Duodenal mucosa (tissue), 2 donors: Measurements from ENCODE around the gene GIGYF2.

Experiments
- H3K27ac ChIP-seq: one replicate; pipeline ENCODE4 v1.7.0; 2013; ENCODE audit warnings: low read depth, low read length
- H3K27me3 ChIP-seq, 2 donors: one replicate each; pipeline ENCODE4 v1.7.0; 2013; ENCODE audit warnings: low read length in 2 of 2, control low read depth in 1 of 2; ENCODE audit not compliant: insufficient read depth in 2 of 2, control insufficient read depth in 1 of 2
- H3K36me3 ChIP-seq, 2 donors: one replicate each; pipeline ENCODE4 v1.7.0; 2013; ENCODE audit warnings: low read length in 2 of 2, control low read depth in 1 of 2; ENCODE audit not compliant: insufficient read depth in 2 of 2, control insufficient read depth in 1 of 2
- H3K4me1 ChIP-seq, 2 donors: one replicate each; pipeline ENCODE4 v1.7.0; 2013; ENCODE audit warnings: low read length in 2 of 2, control low read depth in 1 of 2; ENCODE audit not compliant: insufficient read depth in 2 of 2, control insufficient read depth in 1 of 2
- H3K4me3 ChIP-seq, 2 donors: one replicate each; pipeline ENCODE4 v1.7.0; 2013; ENCODE audit warnings: low read length in 2 of 2, low read depth in 1 of 2
- H3K9ac ChIP-seq, 2 donors: one replicate each; pipeline ENCODE4 v1.7.0; 2013; ENCODE audit warnings: low read length in 2 of 2, low read depth in 1 of 2
- H3K9me3 ChIP-seq, 2 donors: one replicate each; pipeline ENCODE4 v1.7.0; 2013; ENCODE audit warnings: low read length in 2 of 2, control low read depth in 1 of 2; ENCODE audit not compliant: control insufficient read depth in 1 of 2

The GIGYF2 gene

DNA sequence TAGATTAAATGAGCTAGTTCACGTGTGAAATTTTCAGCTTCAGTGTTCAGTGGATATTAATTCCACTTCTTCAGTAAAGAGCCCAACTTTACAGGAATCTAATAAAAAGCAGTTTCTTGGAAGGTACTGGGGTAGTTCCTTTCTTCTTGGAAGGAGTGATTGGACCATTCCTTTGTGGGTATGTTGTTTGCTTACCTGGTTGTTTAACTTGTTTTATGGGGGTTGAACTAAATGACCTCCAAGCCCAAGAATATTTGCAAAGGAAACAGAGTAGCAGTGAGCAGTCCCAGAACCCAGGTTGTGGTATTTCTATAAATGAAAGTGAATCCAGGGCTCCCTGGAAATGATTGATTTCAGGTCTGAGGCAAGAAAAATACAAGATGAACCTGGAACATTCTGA is 47.8 kb downstream of the GIGYF2 start:
- no peak overlapping the region for H3K9ac ChIP-seq
- H3K27me3 ChIP-seq = no peaks in the 10 kb centered on the region
- no peaks in the 10 kb centered on the region for H3K9me3 ChIP-seq
- peaks cover 16 to 30% of the 10 kb centered on the region in 2 donors for H3K36me3 ChIP-seq
- H3K4me3 ChIP-seq = no peak overlapping the region
- H3K27ac ChIP-seq = no peak overlapping the region
- H3K4me1 ChIP-seq = no peaks in the 10 kb centered on the region

DNA sequence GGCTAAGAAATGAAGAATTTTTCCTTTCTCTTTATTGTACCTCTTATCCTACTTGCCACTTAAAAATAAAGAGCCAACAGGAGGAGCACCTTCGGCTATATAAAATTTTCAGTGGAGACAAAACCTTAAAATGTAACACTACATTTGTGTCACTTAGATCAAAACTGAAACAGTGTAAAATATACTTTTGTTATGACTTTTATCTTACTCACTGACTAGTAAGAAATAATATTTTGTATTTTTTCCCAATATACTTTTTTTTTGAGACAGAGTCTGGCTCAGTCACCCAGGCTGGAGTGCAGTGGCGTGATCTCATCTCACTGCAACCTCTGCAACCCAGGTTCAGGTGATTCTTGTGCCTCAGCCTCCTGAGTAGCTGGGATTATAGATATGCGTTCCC is 50.9 kb downstream of the GIGYF2 start:
- H3K27me3 ChIP-seq = no peaks in the 10 kb centered on the region
- peaks cover 20 to 45% of the 10 kb centered on the region in 2 donors for H3K36me3 ChIP-seq
- no peak overlapping the region for H3K9ac ChIP-seq
- H3K9me3 ChIP-seq = no peaks in the 10 kb centered on the region
- no peak overlapping the region for H3K27ac ChIP-seq
- no peaks in the 10 kb centered on the region for H3K4me1 ChIP-seq
- H3K4me3 ChIP-seq = no peak overlapping the region

DNA sequence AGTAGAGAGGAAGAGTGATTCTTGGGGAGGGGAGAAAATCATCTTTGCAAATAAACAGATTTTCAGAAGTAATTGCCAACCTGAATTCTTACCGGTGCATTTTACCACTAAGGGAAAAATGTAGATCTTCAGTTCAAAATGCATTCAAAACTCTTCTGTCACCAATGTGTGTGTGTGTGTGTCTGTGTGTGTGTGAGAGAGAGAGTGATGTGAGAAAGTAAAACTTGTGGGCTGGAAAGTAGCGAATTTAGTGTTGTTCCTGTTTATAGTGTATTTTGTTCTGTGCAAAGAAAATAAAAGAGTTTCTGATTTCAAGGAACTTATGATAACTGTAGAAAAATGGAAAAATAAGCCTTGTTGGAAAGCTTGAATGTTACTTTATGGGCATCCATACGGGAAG is 52.2 kb downstream of the GIGYF2 start:
- peaks cover 20 to 50% of the 10 kb centered on the region in 2 donors for H3K36me3 ChIP-seq

DNA sequence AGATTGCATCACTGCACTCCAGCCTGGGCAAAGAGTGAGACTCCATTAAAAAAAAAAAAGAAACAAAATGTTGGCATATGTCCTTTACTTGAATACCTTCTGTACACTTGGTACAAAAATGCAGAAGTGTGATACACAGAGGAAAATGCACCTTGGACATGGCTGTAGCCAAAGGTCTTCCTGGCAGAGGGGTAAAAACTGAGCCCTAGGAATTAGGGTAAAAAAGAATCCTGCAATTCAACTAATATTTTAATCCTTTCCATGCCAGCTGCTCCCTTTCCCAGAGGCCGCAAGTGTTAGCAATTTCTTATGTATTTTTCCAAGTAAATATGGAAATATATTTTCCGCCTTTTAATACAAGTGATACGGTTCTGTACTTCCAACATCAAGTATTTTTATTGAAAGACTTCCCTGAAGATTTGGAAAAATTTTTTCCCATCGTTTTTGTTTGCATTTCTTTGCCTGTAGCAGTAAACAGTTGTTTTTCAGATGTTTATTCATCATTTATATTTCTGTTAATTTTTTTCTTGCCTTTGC is 53.1 kb downstream of the GIGYF2 start:
- H3K27ac ChIP-seq = no peak overlapping the region
- H3K9me3 ChIP-seq = no peaks in the 10 kb centered on the region
- no peaks in the 10 kb centered on the region for H3K27me3 ChIP-seq
- peaks cover 0 to 2% of the 10 kb centered on the region in 2 donors for H3K4me1 ChIP-seq
- no peak overlapping the region for H3K4me3 ChIP-seq
- no peak overlapping the region for H3K9ac ChIP-seq
- H3K36me3 ChIP-seq = peaks cover 20 to 50% of the 10 kb centered on the region in 2 donors

More for the DNA sequence above, 52.2 kb downstream of the GIGYF2 start:
- no peak overlapping the region for H3K27ac ChIP-seq
- no peaks in the 10 kb centered on the region for H3K9me3 ChIP-seq
- H3K4me1 ChIP-seq = no peaks in the 10 kb centered on the region
- H3K27me3 ChIP-seq = no peaks in the 10 kb centered on the region
- H3K4me3 ChIP-seq = no peak overlapping the region
- H3K9ac ChIP-seq = no peak overlapping the region

DNA sequence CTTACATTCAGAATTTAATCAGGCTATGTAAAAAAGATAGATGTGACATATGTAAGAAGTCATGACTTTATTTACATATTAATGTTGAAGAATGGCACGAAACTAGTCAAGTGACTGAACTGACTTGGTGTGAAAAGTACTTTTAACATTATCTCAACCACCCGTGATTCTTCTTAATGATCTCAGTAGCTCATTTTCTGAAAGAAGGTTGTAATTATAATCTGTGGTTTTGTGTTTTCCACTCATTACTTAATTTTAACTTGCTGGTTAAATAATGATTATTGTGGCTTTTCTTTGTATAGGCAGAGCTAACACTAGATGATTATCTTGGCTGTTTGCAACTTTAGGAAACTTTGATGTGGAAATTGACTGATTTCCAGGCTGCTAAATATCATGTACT is 60.8 kb downstream of the GIGYF2 start:
- no peaks in the 10 kb centered on the region for H3K27me3 ChIP-seq
- no peak overlapping the region for H3K9ac ChIP-seq
- peaks cover 5 to 28% of the 10 kb centered on the region in 2 donors for H3K36me3 ChIP-seq
- no peak overlapping the region for H3K27ac ChIP-seq
- H3K4me1 ChIP-seq = peaks cover 0 to 9% of the 10 kb centered on the region in 2 donors
- no peak overlapping the region for H3K4me3 ChIP-seq
- no peaks in the 10 kb centered on the region for H3K9me3 ChIP-seq

DNA sequence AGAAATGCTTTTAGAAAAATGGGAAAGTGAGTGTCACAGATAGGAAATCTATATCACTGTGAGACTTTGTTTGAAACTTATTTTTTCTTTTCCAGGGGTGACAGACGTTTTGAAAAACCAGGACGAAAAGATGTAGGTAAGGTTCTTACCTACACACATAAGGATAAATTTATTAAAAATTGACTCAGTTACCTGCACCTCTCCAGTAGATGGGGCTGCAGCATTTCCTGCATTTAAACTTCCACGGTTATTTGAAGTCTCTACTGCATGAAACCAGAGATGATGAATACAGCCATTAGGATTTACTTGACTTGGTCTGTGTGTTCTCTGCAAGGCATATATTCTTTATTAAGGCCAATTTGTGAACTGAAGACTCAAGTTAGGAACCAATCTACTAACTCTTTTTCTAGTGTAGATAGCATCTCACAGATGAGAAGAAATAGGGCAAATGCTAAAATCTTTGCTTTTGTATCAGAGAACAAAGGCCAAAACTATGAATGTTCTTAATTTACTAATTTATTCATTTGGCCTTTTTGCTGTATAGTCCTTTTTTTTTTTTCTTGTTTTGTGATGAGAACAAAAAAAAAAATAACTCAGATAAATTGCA is 64.3 kb downstream of the GIGYF2 start:
- Histone ChIP-seq H3K4me3 (no peak overlapping the region), H3K36me3 (peaks cover 16 to 40% of the 10 kb centered on the region in 2 donors), H3K27me3 (no peaks in the 10 kb centered on the region), H3K27ac (no peak overlapping the region), H3K9me3 (no peaks in the 10 kb centered on the region), H3K9ac (no peak overlapping the region), H3K4me1 (no peaks in the 10 kb centered on the region)

DNA sequence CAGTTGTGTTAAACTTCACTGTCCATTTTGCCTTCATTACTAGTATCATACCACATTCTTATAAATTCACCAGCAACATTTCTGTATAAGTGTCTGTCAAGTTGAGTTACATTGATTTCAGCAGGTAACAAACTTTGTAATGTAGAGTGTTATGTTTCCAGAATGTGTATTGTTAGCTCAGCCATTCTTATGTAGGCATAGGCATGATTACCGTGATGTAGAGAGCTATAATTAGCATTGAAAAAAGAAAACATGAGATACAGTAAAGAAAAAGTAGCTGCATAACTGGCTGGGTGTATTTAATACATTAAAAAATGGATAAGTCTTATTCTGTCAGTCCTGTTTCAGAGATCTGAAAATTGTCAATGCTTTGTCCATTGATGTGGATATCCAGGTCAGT is 70.7 kb downstream of the GIGYF2 start:
- peaks cover 35 to 44% of the 10 kb centered on the region in 2 donors for H3K36me3 ChIP-seq
- no peaks in the 10 kb centered on the region for H3K9me3 ChIP-seq
- no peak overlapping the region for H3K4me3 ChIP-seq
- H3K9ac ChIP-seq = no peak overlapping the region
- H3K27ac ChIP-seq = no peak overlapping the region
- H3K4me1 ChIP-seq = no peaks in the 10 kb centered on the region
- H3K27me3 ChIP-seq = no peaks in the 10 kb centered on the region

DNA sequence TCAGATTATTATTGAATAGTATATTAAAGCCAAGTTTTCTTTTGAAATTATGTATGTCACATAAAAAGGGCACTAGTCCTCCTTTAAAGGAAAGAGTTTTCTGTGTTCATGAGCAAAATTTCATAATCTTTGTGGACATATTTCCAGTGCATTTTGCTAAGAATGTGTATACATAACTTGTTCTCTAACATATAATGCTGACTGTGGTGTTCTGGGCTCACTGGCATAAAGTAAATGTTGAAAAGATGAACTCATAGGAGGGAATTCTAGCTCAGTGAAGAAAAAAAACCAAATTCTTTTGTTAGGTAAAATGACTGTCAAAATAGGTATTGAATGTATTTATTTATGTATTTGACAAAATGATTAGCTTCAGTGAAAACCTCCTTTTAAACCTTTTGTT is 73.1 kb downstream of the GIGYF2 start:
- peaks cover 0 to 6% of the 10 kb centered on the region in 2 donors for H3K4me1 ChIP-seq
- peaks cover 27 to 32% of the 10 kb centered on the region in 2 donors for H3K36me3 ChIP-seq
- H3K4me3 ChIP-seq = no peak overlapping the region
- no peak overlapping the region for H3K27ac ChIP-seq
- H3K9ac ChIP-seq = no peak overlapping the region
- H3K27me3 ChIP-seq = no peaks in the 10 kb centered on the region
- no peaks in the 10 kb centered on the region for H3K9me3 ChIP-seq

DNA sequence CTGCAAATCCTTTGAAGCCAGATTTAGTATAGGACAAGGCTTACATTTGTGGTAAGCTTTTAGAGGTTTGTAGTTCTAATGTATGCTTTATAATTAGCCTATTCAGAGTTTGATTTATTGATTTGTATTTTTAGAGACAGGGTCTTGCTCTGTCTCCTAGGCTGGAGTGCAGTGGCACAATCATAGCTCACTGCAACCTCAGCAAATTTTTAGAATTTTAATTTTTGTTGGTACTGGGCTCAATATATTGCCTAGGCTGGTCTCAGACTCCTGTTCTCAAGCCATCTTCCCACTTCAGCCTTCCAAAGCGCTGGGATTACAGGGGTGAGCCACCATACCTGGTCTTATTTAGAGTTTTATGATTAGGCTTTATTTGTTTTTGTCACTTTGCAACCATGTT is 74.7 kb downstream of the GIGYF2 start:
- no peaks in the 10 kb centered on the region for H3K9me3 ChIP-seq
- H3K27ac ChIP-seq = no peak overlapping the region
- H3K36me3 ChIP-seq = peaks cover 24 to 25% of the 10 kb centered on the region in 2 donors
- no peak overlapping the region for H3K4me3 ChIP-seq
- H3K4me1 ChIP-seq = peaks cover 0 to 18% of the 10 kb centered on the region in 2 donors
- H3K27me3 ChIP-seq = no peaks in the 10 kb centered on the region
- no peak overlapping the region for H3K9ac ChIP-seq

DNA sequence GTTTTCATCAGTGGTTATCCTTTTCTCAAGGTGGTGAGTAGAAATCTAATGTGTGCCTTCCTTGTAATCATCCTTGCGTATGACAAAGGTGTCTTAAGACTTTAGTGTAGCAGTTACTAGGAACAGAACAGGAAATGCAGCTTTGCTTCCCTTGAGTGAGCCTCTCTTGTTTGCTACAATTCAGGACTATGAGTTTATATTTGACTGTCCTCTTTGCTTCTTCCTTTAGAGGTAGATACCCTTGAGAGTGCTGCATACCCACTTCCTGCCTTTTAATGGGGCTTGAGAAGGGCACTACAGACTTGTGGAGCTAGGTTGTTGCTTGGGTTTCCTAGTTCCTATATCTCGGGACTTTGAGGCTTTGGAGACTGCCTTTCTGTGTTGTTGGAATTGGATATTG is 75.4 kb downstream of the GIGYF2 start:
- Histone ChIP-seq H3K36me3 (peaks cover 20 to 22% of the 10 kb centered on the region in 2 donors), H3K27ac (no peak overlapping the region), H3K9ac (no peak overlapping the region), H3K9me3 (no peaks in the 10 kb centered on the region), H3K27me3 (no peaks in the 10 kb centered on the region), H3K4me3 (no peak overlapping the region), H3K4me1 (peaks cover 0 to 23% of the 10 kb centered on the region in 2 donors)
